GM18511 (cell line): ENCODE results near the gene ANGPTL7.
"Not testable (repeated sequence)": the region's sequence is repeated elsewhere in the genome, so short reads cannot be mapped to it uniquely, and the experiment has no call there.

Experiments
- ATAC-seq: cut with Tn5 transposase; IDR thresholded peaks from one replicate; pipeline ENCODE4 v1.9.1; 2021; ENCODE audit warnings: mild to moderate bottlenecking, moderate library complexity; ENCODE audit not compliant: unreplicated experiment

Gene ANGPTL7

GRCh38 chr1:11188858-11189451 lies at the start of gene ANGPTL7:
ANGPTL7 (plus strand) TSS chr1:11189355; CDS start chr1:11189580, 225 bp downstream.
- ATAC-seq: no peak

GRCh38 chr1:11142618-11143391 lies 46.4 kb upstream of the ANGPTL7 start:
- no peak for ATAC-seq

- ATAC-seq: no peak
Observed at GRCh38 chr1:11143401-11143800, 45.8 kb upstream of the ANGPTL7 start.

GRCh38 chr1:11143907-11144306 lies 45.2 kb upstream of the ANGPTL7 start:
- no peak for ATAC-seq

GRCh38 chr1:11144570-11145256 lies 44.4 kb upstream of the ANGPTL7 start:
- no peak for ATAC-seq

GRCh38 chr1:11145741-11146140 lies 43.4 kb upstream of the ANGPTL7 start:
- ATAC-seq: no peak

GRCh38 chr1:11147197-11147770 lies 41.9 kb upstream of the ANGPTL7 start:
- ATAC-seq: no peak

GRCh38 chr1:11150326-11150725 lies 38.8 kb upstream of the ANGPTL7 start:
- ATAC-seq: no peak

- no peak for ATAC-seq
Observed at GRCh38 chr1:11151114-11151513, 38.0 kb upstream of the ANGPTL7 start.

GRCh38 chr1:11151826-11152612 lies 37.1 kb upstream of the ANGPTL7 start:
- no peak for ATAC-seq

- no peak for ATAC-seq
Observed at GRCh38 chr1:11152755-11153154, 36.4 kb upstream of the ANGPTL7 start.

GRCh38 chr1:11153184-11153583 lies 36.0 kb upstream of the ANGPTL7 start:
- no peak for ATAC-seq

- no peak for ATAC-seq
Observed at GRCh38 chr1:11156441-11156840, 32.7 kb upstream of the ANGPTL7 start.

GRCh38 chr1:11156963-11157362 lies 32.2 kb upstream of the ANGPTL7 start:
- no peak for ATAC-seq

GRCh38 chr1:11157394-11157793 lies 31.8 kb upstream of the ANGPTL7 start:
- no peak for ATAC-seq

GRCh38 chr1:11157867-11158266 lies 31.3 kb upstream of the ANGPTL7 start:
- ATAC-seq: no peak

GRCh38 chr1:11158291-11158690 lies 30.9 kb upstream of the ANGPTL7 start:
- no peak for ATAC-seq

GRCh38 chr1:11158720-11159321 lies 30.3 kb upstream of the ANGPTL7 start:
- no peak for ATAC-seq

- not testable (repeated sequence) for ATAC-seq
Observed at GRCh38 chr1:11162752-11163151, 26.4 kb upstream of the ANGPTL7 start.

GRCh38 chr1:11166744-11167143 lies 22.4 kb upstream of the ANGPTL7 start:
- ATAC-seq: not testable (repeated sequence)
